NCI-H460 (cell line): ENCODE measurements around the gene RP9. TPM values are rescaled to one million over a fixed set of nuclear protein-coding genes. Genes with fewer than 3 reads are reported as not detected.

Source experiments
- DNase-seq: peaks from one replicate; pipeline ENCODE4 v3.0.0-alpha.2; 2016; ENCODE audit warnings: low read depth; ENCODE audit errors: extremely low read depth
- small RNA-seq, 2 experiments: library from RNA; depleted of rRNA; stranded (forward); fragments of <200 nt; gene quantifications; one replicate each; pipeline ENCODE3, GENCODE V24; 2014
- total RNA-seq: library from RNA; depleted of rRNA; stranded (reverse); fragments of >200 nt; shearing (Covaris generic); gene quantifications from 2 replicates; pipeline ENCODE4 v1.2.3, GENCODE V29; 2014; rRNA removed

Gene RP9
- total RNA-seq, 1 experiment from 2014 or later, result 35.8 TPM

DNA sequence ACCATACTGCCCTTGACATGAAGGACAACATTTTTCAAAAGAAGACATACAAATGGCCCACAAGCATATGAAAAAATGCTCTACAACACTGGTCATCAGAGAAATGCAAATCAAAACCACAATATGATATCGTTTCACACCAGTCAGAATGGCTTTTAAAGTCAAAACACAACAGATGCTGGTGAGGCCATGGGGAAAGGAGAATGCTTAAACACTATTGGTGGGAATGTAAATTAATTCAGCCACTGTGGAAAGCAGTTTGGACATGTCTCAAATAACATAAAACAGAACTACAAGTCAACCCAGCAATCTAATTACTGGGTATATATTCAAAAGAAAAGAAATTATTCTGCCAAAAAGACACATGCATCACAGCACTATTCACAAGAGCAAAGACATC is 42.4 kb downstream of the RP9 start:
- no peak for DNase-seq

DNA sequence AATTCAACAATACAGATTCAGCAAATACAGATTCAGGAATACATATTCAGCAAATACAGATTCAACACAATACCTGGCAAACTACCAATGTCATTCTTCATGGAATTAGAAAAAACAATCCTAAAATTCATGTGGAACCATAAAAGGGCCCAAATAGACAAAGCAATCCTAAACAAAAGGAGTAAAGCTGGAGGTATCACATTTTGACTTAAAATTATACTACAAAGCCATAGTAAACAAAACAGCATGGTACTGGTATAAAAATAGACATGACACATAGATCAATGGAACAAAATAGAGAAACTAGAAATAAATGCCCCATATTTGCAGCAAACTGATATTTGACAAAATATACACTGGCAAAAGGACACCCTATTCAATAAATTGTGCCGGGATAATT is 43.2 kb downstream of the RP9 start:
- no peak for DNase-seq

DNA sequence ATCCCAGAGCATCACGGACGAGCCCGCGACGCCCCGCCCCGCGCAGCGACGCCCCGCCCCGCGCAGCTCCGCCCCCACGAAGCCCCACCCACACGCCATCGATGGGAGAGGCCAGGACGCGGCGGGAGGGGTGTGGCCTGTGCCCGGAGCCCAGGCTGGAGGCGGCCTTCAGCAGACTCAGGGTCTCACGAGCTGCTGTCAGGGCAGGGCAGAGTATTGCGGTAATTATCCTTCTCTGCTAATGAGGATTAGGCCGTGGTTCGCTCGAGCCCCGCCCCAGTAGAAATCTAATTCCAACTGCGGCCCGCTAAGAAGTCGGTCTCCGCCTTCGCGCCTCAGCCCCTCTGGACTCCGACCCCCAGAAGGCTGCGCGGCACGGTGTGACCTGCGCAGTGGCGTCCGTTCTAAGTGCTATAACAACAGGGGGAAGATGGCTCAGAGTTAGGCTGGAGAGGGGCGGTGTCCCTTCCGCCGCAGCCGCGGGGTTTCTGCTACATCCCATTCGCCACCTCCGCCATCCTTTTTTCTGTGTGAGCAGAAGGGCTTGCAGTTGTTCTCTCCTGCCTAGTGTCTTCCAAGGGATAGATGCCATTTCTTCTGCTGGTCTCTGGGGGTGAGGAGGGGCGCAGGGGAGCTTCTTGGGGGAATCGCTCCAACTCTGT is 46.3 kb downstream of the RP9 start:
- peak; percentile 92 for DNase-seq

DNA sequence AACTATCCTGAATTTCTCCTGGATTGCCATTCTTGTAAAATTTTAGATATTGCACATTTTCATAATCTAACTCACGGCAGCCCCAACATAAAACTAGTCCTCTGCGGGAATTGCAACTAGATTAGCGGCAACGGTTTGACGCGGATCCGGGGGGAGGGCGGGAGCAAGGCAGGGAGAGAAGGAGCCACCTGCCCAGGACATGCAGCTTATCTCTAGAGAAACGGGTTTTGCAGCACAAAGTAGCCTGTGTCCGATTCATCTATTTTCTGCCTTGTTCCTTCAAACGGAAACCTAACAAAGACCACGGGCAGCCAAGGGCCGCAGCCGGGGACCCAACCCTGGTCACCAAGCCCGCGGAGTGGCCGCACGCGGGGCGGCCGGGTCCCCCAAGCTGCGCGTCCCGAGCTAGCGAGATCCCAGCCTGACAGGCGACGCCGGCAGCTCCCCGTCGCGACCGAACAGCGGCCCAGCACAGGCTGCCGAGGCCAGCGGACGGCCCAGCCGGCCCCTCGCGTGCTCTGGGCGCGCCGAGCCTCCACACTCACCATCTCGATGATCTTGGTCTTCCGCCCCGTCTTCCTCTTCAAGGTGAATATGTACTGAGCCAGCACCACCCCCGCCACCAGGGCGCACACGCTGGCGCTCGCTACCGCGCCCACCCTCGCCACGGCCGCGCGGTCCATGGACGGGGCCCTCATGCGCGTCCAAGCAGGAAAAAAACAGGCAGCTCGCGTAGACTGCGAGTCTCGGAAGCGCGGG is 47.0 kb downstream of the RP9 start, which contains the start of gene NT5C3A:
NT5C3A (minus strand) TSS at position 754 of the 759 bp plus-strand sequence; CDS start at position 683, 71 bp downstream.
- DNase-seq, result peak; percentile 25

DNA sequence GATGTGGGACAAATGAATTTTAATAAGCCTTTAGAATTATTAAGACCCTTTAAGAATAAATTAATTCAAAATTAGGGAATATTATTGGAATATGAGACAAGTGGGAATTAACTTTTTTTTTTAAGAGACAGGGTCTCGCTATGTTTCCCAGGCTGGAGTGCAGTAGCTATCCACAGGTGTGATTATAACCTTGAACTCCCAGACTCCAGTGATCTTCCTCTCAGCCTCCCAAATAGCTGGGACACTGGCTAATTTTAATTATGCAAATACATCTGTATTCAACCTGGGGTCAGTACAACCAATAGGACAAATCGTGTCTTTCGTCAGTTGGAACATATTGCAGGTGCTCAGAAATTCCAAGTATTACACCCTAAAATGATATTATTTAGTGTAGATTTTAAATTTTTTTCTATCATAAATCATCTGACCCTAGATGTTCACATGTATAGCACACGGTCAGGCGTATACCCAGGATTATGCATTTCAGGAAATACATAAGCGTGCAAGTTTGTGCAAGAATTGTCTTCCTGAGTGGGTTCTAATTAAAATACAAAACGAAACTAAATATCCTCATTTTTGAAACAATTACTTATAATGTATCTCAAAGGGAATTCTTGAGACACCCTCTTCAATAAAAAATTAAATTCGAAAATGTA is 47.8 kb downstream of the RP9 start:
- DNase-seq, result no peak

DNA sequence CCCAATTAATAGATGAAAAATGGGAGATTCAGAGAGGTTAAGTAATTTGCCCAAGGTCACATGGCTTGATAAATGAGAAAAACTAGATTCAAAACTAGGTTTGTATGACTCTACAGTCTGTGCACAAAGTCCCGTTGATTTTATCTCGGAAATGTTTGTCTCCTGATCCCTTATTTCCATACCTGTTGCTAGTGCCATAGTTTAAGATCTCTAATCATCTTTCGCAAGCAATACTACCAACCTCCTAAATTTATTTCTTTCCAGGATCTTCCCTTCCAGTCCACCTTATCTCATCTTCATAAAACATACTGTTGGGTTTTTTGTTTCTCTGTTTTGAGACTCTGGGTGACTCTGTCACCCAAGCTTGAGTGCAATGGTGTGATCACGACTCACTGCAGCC is 49.6 kb downstream of the RP9 start:
- DNase-seq, result no peak

DNA sequence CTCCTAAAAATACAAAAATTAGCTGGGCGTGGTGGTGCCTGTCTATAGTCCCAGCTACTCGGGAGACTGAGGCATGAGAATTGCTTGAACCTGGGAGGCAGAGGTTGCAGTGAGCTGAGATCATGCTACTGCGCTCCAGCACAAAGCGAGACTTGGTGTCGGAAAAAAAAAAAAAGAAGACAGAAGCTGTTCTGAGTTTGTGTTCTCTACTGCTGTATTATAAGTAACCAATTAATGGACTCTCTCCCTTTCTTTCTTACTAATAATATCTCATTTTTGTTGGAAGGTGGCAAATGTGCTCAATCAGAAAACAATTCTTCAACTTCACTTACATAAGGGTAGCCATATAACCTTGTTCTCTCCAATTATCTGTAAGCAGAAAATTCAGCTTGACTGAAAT is 54.0 kb downstream of the RP9 start:
- DNase-seq, result no peak

DNA sequence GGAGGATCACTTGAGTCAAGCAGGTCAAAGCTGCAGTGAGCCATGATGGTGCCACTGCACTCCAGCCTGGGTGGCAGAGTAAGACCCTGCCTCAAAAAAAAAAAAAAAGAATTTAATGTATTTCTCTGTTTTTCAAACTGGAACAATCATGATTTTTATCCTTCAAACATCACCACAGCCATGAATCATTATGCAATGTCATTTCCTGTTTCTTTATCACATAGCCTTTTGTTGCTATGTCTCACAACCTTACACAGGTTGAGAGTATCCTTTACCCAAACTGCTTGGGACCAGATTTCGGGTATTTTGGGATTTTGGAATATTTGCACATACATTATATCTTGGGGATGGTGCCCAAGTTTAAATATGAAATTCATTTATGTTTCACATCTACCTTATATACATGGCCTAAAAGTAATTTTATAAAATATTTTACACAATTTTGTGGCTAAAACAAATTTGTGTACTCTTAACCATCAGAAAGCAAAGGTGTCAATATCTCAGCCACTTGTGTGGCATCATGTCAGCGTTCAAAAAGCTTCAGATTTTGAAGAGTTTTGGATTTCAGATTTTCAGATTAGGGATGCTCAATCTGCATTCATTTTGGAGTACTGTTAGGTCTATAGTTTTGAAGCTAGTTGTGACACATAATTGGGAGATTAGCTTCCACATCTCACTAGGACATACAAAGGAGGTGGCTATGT is 54.8 kb downstream of the RP9 start:
- no peak for DNase-seq

DNA sequence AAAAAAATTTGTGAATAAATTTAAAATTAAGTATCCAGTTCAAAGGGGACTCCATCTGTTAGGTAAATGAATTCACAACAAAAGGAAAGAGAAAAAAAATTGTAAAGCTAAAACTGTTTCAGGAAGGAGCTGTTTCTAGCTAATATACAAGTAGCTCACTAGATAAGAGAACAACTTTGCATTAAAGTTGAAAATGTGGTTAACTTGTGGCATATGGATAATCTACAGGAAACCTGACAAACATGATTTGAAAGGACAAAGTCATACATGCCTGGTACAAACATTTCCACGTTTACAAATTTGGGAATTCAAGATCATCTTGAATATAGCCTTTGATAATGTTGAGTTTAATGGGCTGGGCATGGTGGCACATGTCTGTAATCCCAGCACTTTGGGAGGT is 55.5 kb downstream of the RP9 start:
- DNase-seq, result no peak

DNA sequence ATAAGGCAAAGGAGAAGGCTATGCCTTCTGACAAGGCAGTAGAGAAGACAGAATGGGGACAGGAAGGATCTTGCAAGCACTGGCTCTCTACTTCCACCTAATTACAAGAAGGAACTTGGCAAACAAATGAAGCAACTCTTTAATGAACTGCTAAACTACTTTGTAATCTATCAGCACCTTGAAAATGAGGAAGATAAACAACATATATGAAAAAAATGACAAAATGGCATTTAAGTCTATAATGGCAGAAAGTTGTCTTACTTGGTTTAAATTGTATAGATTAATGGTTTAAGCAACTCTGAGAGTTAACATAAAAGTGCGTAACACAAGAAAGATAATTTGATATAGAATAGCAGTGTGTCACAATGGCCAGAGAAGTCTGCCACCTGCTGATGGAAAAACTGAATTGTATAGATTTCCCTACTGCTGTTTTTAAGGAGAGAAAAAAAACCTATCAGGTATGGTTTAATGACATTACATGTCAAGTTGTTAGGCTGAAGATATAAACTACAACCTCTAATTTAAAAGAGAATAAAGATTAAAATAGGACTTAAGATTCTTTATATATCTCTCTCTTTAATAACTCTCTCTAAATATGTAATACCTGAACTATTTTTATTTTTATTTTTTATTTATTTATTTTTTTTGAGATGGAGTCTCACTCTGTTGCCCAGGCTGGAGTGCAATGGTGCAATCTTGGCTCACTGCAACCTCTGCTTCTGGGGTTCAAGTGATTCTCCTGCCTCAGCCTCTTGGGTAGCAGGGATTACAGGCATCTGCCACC is 58.5 kb downstream of the RP9 start:
- DNase-seq, result peak; percentile 40

DNA sequence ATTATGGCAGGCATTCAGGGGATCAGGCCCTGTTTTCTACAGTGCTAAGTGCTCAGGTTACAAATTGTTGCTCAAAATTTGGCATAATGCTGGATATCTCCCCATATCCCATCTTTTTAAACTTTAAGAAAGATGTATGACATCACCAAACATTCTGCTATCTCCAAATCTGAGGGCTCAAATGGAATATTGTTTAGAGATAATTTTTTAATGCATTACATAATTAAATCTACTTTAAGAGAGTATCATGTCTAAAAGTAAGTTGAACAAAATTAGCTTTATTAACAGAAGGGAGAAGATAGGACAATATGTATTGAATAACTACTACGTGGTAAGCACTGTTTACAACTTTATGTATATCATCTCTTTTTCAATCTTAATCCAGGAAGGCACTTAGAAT is 60.5 kb downstream of the RP9 start:
- no peak for DNase-seq

DNA sequence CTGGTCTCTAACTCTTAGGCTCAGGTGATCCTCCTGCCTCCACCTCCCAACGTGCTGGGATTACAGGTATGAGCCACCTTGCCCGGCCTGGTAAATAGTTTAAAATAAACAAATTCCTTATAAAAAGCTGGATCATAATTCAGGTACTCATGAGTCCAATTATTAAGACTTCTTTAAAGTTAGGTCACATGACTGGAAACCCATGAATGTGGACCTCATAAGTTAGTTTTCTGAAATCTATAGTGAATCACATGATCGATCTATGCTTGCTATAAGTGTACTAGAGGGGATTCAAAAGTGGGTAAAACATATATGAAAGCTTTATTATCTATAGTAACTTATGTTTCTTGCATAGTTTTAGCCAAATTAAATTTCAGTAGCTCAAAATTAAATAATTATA is 60.9 kb downstream of the RP9 start:
- no peak for DNase-seq

DNA sequence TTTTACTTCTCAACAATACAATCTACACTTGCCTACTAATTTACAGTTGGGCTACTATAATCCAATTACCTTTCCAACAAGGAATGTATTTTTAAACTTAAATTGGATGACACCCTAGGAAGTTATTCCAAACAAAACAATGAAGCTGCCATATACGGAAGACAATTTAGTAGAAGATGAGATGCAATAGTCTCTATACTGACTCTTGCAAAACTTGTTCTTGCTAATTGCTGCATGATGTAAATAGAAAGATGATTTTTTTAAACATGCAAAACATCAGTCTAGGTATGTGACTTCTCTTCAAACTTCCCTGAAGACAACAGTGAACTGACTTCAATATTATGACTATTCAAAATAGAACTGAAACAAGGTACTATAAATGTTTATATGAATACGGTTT is 64.2 kb downstream of the RP9 start:
- DNase-seq, result no peak

Small RNA genes lying within 50 kb of the gene (small RNA-seq; reads per million reads assigned to genes)
- gene AC074338.1 (0 to 0.02 reads per million in 2 experiments), gene RN7SL505P (0 reads per million in 2 experiments)

Other genes with a start within 250 kb of the RP9 start
- gene KBTBD2, start 217.6 kb downstream of the RP9 start, total RNA-seq, result 45.8 and 49.8 TPM in 2 replicates
- gene FKBP9, start 152.0 kb downstream of the RP9 start, total RNA-seq, result 130 and 146 TPM in 2 replicates
- gene NT5C3A, start 46.6 kb downstream of the RP9 start, total RNA-seq, result 67.1 and 76.5 TPM in 2 replicates
- gene BBS9, start 20.2 kb upstream of the RP9 start, total RNA-seq, result 6.8 and 9.0 TPM in 2 replicates